H1 (cell line): Measurements from ENCODE around the gene DOCK3. TPM values are rescaled to one million over a fixed set of nuclear protein-coding genes. Genes with fewer than 3 reads are reported as not detected.
A peak's percentile ranks its signal among the peaks of the same experiment; 100 is the strongest.

Experiments
- CTCF ChIA-PET: fragments of 300-600 bp; sonication (Branson Sonifier 250); formaldehyde crosslinking; loops from one replicate; lab custom pipeline; 2021; ENCODE audit not compliant: partially characterized antibody; lab: Charles Lee
- POLR2A ChIA-PET: fragments of 300-600 bp; sonication (Branson Sonifier 250); formaldehyde crosslinking; loops from one replicate; lab custom pipeline; 2021; ENCODE audit warnings: inconsistent platforms; ENCODE audit not compliant: partially characterized antibody; lab: Charles Lee
- DNase-seq, 2 experiments: peaks; one replicate each; pipeline versions ENCODE4 v3.0.0 to v3.0.0-alpha.2; 2010 to 2022; ENCODE audit warnings: low spot score in 2 of 2, low read depth in 1 of 2, mixed read lengths in 1 of 2
- FAIRE-seq: peaks from 2 replicates; lab custom pipeline; 2011; peaks lifted over from hg19 to GRCh38; lab: Jason Lieb, UNC
- H2AFZ ChIP-seq: 2 replicates; pipeline ENCODE4 v1.8.1; 2012; ENCODE audit warnings: low read length, inconsistent platforms
- H2AK5ac ChIP-seq: 2 replicates; pipeline ENCODE4 v1.6.1; 2013; ENCODE audit warnings: low read depth, low read length
- H2BK120ac ChIP-seq: replicated peaks from 2 replicates; pipeline ENCODE3; 2013; ENCODE audit warnings: low read depth, low read length, inconsistent platforms
- H2BK12ac ChIP-seq: 2 replicates; pipeline ENCODE4 v1.6.1; 2013; ENCODE audit warnings: low read depth, low read length
- H2BK15ac ChIP-seq: 2 replicates; pipeline ENCODE4 v1.6.1; 2013; ENCODE audit warnings: low read length
- H2BK20ac ChIP-seq: 2 replicates; pipeline ENCODE4 v1.6.1; 2013; ENCODE audit warnings: low read length
- H2BK5ac ChIP-seq: 2 replicates; pipeline ENCODE4 v1.6.1; 2013; ENCODE audit warnings: low read depth, low read length
- H3K14ac ChIP-seq: 2 replicates; pipeline ENCODE4 v1.6.1; 2013; ENCODE audit warnings: inconsistent platforms; ENCODE audit not compliant: insufficient read length
- H3K18ac ChIP-seq: 2 replicates; pipeline ENCODE4 v1.6.1; 2013; ENCODE audit warnings: low read length; ENCODE audit errors: extremely low read depth
- H3K23ac ChIP-seq: 2 replicates; pipeline ENCODE4 v1.6.1; 2013; ENCODE audit warnings: inconsistent platforms; ENCODE audit not compliant: insufficient read length
- H3K23me2 ChIP-seq: 2 replicates; pipeline ENCODE4 v1.6.1; 2013; ENCODE audit warnings: low read depth, low read length
- H3K27ac ChIP-seq: 2 replicates; pipeline ENCODE4 v1.6.1; 2011; ENCODE audit warnings: low read depth, low read length, inconsistent platforms
- H3K27me3 ChIP-seq, 4 experiments: replicated peaks in 1 of 4; 1 replicate in 1 of 4; 2 replicates in 3 of 4; pipeline versions ENCODE4 v1.6.1 to v1.8.1; 2011 to 2013; ENCODE audit warnings: low read length in 3 of 4, mild to moderate bottlenecking in 3 of 4, inconsistent platforms in 2 of 4, mixed read lengths in 2 of 4, moderate library complexity in 1 of 4; ENCODE audit not compliant: control insufficient read depth in 3 of 4, insufficient read depth in 3 of 4; ENCODE audit errors: extremely low read depth in 1 of 4
- H3K36me3 ChIP-seq, 4 experiments: 2 replicates each; pipeline versions ENCODE4 v1.6.1 to v1.8.1; 2011 to 2013; ENCODE audit warnings: mild to moderate bottlenecking in 4 of 4, low read length in 3 of 4, moderate library complexity in 2 of 4, control low read depth in 1 of 4, inconsistent platforms in 1 of 4; ENCODE audit not compliant: insufficient read depth in 4 of 4, control insufficient read depth in 2 of 4
- H3K4ac ChIP-seq: replicated peaks from 2 replicates; pipeline ENCODE3; 2013; ENCODE audit warnings: low read length, low read depth, mixed read lengths, inconsistent platforms; ENCODE audit not compliant: insufficient read length
- H3K4me1 ChIP-seq, 4 experiments: replicated peaks in 1 of 4; 1 replicate in 1 of 4; 2 replicates in 3 of 4; pipeline versions ENCODE4 v1.6.1 to v1.8.1; 2011 to 2013; ENCODE audit warnings: low read length in 3 of 4, inconsistent platforms in 2 of 4, mixed read lengths in 1 of 4; ENCODE audit not compliant: insufficient read depth in 4 of 4, control insufficient read depth in 3 of 4
- H3K4me2 ChIP-seq, 2 experiments: 2 replicates each; pipeline versions ENCODE4 v1.6.1 to v1.8.1; 2011 to 2013; ENCODE audit warnings: low read depth in 2 of 2, low read length in 2 of 2, control low read depth in 1 of 2, inconsistent platforms in 1 of 2, mild to moderate bottlenecking in 1 of 2; ENCODE audit not compliant: insufficient read depth in 1 of 2
- H3K4me3 ChIP-seq, 4 experiments: fragments of 200-600, 300-600 bp in 1 of 4; sonication (generic), shearing (Covaris generic), sonication (Bioruptor Twin) in 1 of 4; 2 replicates each; pipeline versions ENCODE4 v1.5.1 to v1.8.1; 2011 to 2016; ENCODE audit warnings: low read length in 4 of 4, low read depth in 3 of 4, control low read depth in 2 of 4, inconsistent platforms in 2 of 4, mild to moderate bottlenecking in 2 of 4, mixed read lengths in 1 of 4, moderate library complexity in 1 of 4; ENCODE audit not compliant: insufficient read depth in 2 of 4; ENCODE audit errors: extremely low read depth in 1 of 4
- H3K56ac ChIP-seq: replicated peaks from 2 replicates; pipeline ENCODE3; 2013; ENCODE audit warnings: low read depth, mild to moderate bottlenecking, mixed read lengths, low read length, inconsistent platforms; ENCODE audit not compliant: insufficient read length
- H3K79me1 ChIP-seq: 2 replicates; pipeline ENCODE4 v1.6.1; 2013; ENCODE audit warnings: low read depth, low read length, control low read depth
- H3K79me2 ChIP-seq, 2 experiments: 2 replicates each; pipeline versions ENCODE4 v1.6.1 to v1.8.1; 2012 to 2013; ENCODE audit warnings: low read length in 2 of 2, mild to moderate bottlenecking in 2 of 2, inconsistent platforms in 1 of 2; ENCODE audit not compliant: insufficient read depth in 2 of 2, control insufficient read depth in 1 of 2
- H3K9ac ChIP-seq, 4 experiments: replicated peaks in 1 of 4; 1 replicate in 1 of 4; 2 replicates in 3 of 4; pipeline versions ENCODE4 v1.6.1 to v1.8.1; 2011 to 2013; ENCODE audit warnings: low read depth in 3 of 4, low read length in 3 of 4, control low read depth in 2 of 4, mild to moderate bottlenecking in 2 of 4, moderate library complexity in 2 of 4, inconsistent platforms in 1 of 4; ENCODE audit errors: extremely low read depth in 1 of 4
- H3K9me3 ChIP-seq, 2 experiments: 2 replicates each; pipeline versions ENCODE4 v1.6.1 to v1.8.1; 2012 to 2013; ENCODE audit warnings: mild to moderate bottlenecking in 2 of 2, moderate library complexity in 2 of 2, control low read depth in 1 of 2, inconsistent platforms in 1 of 2, low read depth in 1 of 2, low read length in 1 of 2, mixed read lengths in 1 of 2; ENCODE audit not compliant: insufficient read depth in 2 of 2
- H4K20me1 ChIP-seq, 2 experiments: replicated peaks in 1 of 2; 2 replicates each; pipeline versions ENCODE3 to v1.8.1; 2011 to 2013; ENCODE audit warnings: inconsistent platforms in 2 of 2, low read length in 2 of 2, mild to moderate bottlenecking in 1 of 2; ENCODE audit not compliant: insufficient read depth in 2 of 2, control insufficient read depth in 1 of 2
- H4K5ac ChIP-seq: 2 replicates; pipeline ENCODE4 v1.6.1; 2013; ENCODE audit warnings: low read length, low read depth, mixed read lengths, inconsistent platforms; ENCODE audit not compliant: insufficient read length
- H4K8ac ChIP-seq: 2 replicates; pipeline ENCODE4 v1.8.0; 2013; ENCODE audit warnings: mild to moderate bottlenecking, moderate library complexity, low read length, inconsistent platforms; ENCODE audit not compliant: insufficient read depth; ENCODE audit errors: extremely low read depth
- H4K91ac ChIP-seq: replicated peaks from 2 replicates; pipeline ENCODE3; 2013; ENCODE audit warnings: low read length, mixed read lengths, inconsistent platforms; ENCODE audit not compliant: insufficient read length
- KDM1A ChIP-seq: fragments of 200-600, 300-600 bp; sonication (generic); IDR thresholded peaks from 2 replicates; pipeline ENCODE4 v1.7.1; 2016; ENCODE audit warnings: mild to moderate bottlenecking, low read length, borderline replicate concordance
- NRF1 ChIP-seq: IDR thresholded peaks from 2 replicates; pipeline ENCODE4 v1.6.1; 2011; ENCODE audit warnings: mild to moderate bottlenecking, low read depth, low read length, improper control_type of control experiment
- SIN3A ChIP-seq, 2 experiments: IDR thresholded peaks in 1 of 2; conservative IDR thresholded peaks in 1 of 2; 2 replicates each; pipeline ENCODE4 v1.6.1; 2011 to 2012; ENCODE audit warnings: low read length in 2 of 2, improper control_type of control experiment in 1 of 2, low read depth in 1 of 2, mild to moderate bottlenecking in 1 of 2
- SP1 ChIP-seq: IDR thresholded peaks from 2 replicates; pipeline ENCODE4 v1.6.1; 2011; ENCODE audit warnings: low read depth, low read length
- TCF12 ChIP-seq: IDR thresholded peaks from 2 replicates; pipeline ENCODE4 v1.6.1; 2011; ENCODE audit warnings: low read depth, mild to moderate bottlenecking, low read length
- YY1 ChIP-seq: IDR thresholded peaks from 2 replicates; pipeline ENCODE4 v1.6.1; 2011; ENCODE audit warnings: low read depth, mild to moderate bottlenecking, low read length
- WGBS, 2 experiments: shearing (Covaris generic) in 1 of 2; methylation state at CpG; one replicate each; pipeline versions ENCODE4 v1.1.6 to v1.1.7; 2013 to 2015; ENCODE audit warnings: low lambda C conversion rate in 2 of 2, mixed read lengths in 2 of 2, inconsistent platforms in 1 of 2, low coverage in 1 of 2, missing lambda C conversion rate in 1 of 2; ENCODE audit not compliant: insufficient replicate concordance in 2 of 2, insufficient coverage in 1 of 2, insufficient read length in 1 of 2; ENCODE audit errors: extremely low coverage in 1 of 2, missing lambda C conversion rate in 1 of 2; 5-methylcytosine and 5-hydroxymethylcytosine counted together
- polyA plus RNA-seq, 7 experiments: library from polyadenylated mRNA; depleted of rRNA in 3 of 7; stranded (reverse) in 5 of 7; unstranded in 2 of 7; fragments of >200 nt in 5 of 7; fragments of 200-250 nt in 2 of 7; gene quantifications; 1 replicate in 5 of 7; 2 replicates in 1 of 7; 4 replicates in 1 of 7; pipeline versions ENCODE4 v1.2.1 to v1.2.3, GENCODE V29; 2011 to 2013; ENCODE audit warnings: missing spikeins in 2 of 7, mixed read lengths in 2 of 7
- total RNA-seq: library from RNA; stranded (reverse); fragmentation: NEBNext Ultra II Directional; extraction: Animal tissue kit (Norgen Biotek cat#: 25700); gene quantifications from 2 replicates; pipeline ENCODE4 v1.2.1, GENCODE V29; 2021
- TF ChIP-seq, protein P1 (sequence below): IDR thresholded peaks from 2 replicates; pipeline ENCODE4 v1.6.1; 2012; ENCODE audit warnings: inconsistent platforms
- TF ChIP-seq, protein P2 (sequence below): IDR thresholded peaks from 2 replicates; pipeline ENCODE4 v1.6.1; 2011; ENCODE audit warnings: low read length, improper control_type of control experiment
- TF ChIP-seq, protein P3 (sequence below), 3 experiments: IDR thresholded peaks; 1 replicate in 2 of 3; 2 replicates in 1 of 3; pipeline versions ENCODE4 v1.5.1 to v1.6.1; 2011; ENCODE audit warnings: low read length in 3 of 3, mild to moderate bottlenecking in 3 of 3, inconsistent platforms in 2 of 3, low read depth in 1 of 3, moderate library complexity in 1 of 3; ENCODE audit not compliant: insufficient read depth in 1 of 3; ENCODE audit errors: control extremely low read depth in 1 of 3

Gene DOCK3
- total and polyA plus RNA-seq, 2 of the 8 experiments (the other 6 are each of a cell fraction or from before 2014, with no cell fraction given) = 2.7 to 5.0 TPM

DNA sequence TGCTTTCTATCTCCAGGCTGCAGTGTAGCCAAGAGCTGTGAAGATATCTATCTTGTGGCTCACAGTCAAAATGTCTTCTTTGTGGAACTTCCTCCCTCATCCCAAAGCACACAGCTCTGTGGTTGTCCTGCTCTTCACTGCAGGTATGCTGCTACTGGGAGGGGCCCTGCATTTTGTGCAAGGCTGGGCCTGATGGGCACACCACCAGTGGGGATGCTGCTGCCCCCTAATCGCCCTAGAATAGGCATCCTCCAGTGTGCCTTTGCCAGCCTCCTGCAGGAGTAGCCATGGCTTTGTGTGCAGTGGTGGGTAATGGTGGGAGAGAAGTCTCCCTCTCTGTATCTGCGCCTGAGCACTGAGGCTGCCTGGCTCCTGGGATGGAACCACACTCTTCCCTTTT is 297.3 kb downstream of the DOCK3 start:
- no peaks in the 10 kb centered on the region for H3K23me2 ChIP-seq
- H3K56ac ChIP-seq = no peak overlapping the region
- H3K79me2 ChIP-seq = no peaks in the 10 kb centered on the region
- no peaks in the 10 kb centered on the region for H3K36me3 ChIP-seq
- H3K27me3 ChIP-seq = no peaks in the 10 kb centered on the region
- no peak overlapping the region for H2BK120ac ChIP-seq
- no peak overlapping the region for H3K27ac ChIP-seq
- H4K20me1 ChIP-seq = no peaks in the 10 kb centered on the region
- H3K9ac ChIP-seq = no peak overlapping the region; a peak in 1 of 7 replicates
- no peak overlapping the region for H3K4me3 ChIP-seq
- no peak overlapping the region for H4K5ac ChIP-seq
- no peaks in the 10 kb centered on the region for H3K4me1 ChIP-seq
- no peak overlapping the region for H2BK20ac ChIP-seq
- no peak overlapping the region for H3K4me2 ChIP-seq
- no peak overlapping the region for H2AFZ ChIP-seq
- ChIA-PET POLR2A (interaction anchor here (0.9 kb wide), 1 partner anchor 128 kb away, joined by 3 read pairs; no protein-coding TSS in a partner anchor), CTCF (interaction anchor here (0.6 to 3.3 kb wide), 55 partner anchors 8 to 431 kb away, joined by 3 to 19 read pairs (median 4); partner anchors contain the start of genes MANF and MAPKAPK3)
- 0 out of 2 replicates have a peak, but pooled peaks cover 2% of the 10 kb centered on the region for H3K79me1 ChIP-seq
- peak overlapping the region; percentile 86; the same call in 1 of the 2 replicates for H4K8ac ChIP-seq
- 89% methylated on average over 2 of the region's 2 CpGs; no CpG with 5 or more reads in 1 of the 2 experiments for WGBS, 2 experiments
- peaks cover 0 to 2% of the 10 kb centered on the region in 2 experiments; a peak in 1 of 4 replicates for H3K9me3 ChIP-seq
- DNase-seq (no peak), FAIRE-seq (no peak)
- H4K91ac ChIP-seq = peak overlapping the region; percentile 77
- H3K4ac ChIP-seq = no peak overlapping the region
- no peak overlapping the region for H3K18ac ChIP-seq
- H2BK15ac ChIP-seq = no peak overlapping the region
- H3K23ac ChIP-seq = no peak overlapping the region
- H3K14ac ChIP-seq = no peak overlapping the region
- H2BK5ac ChIP-seq = no peak overlapping the region
- 0 out of 2 replicates have a peak overlapping the region, but pooled peaks have one; percentile 6 for H2AK5ac ChIP-seq
- H2BK12ac ChIP-seq = no peak overlapping the region
- no peak for TF ChIP-seq SIN3A (conservative IDR thresholded peaks at IDR 0.05 in 1 of 2, IDR thresholded peaks at IDR 0.05 in 1 of 2; ENCODE audit: low read depth in 1 of 2, low read length in 2 of 2)
- no peak for TF ChIP-seq NRF1
- no peak for TF ChIP-seq TCF12
- TF ChIP-seq, protein P1, sequence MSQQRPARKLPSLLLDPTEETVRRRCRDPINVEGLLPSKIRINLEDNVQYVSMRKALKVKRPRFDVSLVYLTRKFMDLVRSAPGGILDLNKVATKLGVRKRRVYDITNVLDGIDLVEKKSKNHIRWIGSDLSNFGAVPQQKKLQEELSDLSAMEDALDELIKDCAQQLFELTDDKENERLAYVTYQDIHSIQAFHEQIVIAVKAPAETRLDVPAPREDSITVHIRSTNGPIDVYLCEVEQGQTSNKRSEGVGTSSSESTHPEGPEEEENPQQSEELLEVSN = no peak
- no peak for TF ChIP-seq KDM1A
- no peak for TF ChIP-seq SP1
- TF ChIP-seq YY1 = no peak
- TF ChIP-seq, protein P2, sequence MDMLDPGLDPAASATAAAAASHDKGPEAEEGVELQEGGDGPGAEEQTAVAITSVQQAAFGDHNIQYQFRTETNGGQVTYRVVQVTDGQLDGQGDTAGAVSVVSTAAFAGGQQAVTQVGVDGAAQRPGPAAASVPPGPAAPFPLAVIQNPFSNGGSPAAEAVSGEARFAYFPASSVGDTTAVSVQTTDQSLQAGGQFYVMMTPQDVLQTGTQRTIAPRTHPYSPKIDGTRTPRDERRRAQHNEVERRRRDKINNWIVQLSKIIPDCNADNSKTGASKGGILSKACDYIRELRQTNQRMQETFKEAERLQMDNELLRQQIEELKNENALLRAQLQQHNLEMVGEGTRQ = no peak
- TF ChIP-seq, protein P3, sequence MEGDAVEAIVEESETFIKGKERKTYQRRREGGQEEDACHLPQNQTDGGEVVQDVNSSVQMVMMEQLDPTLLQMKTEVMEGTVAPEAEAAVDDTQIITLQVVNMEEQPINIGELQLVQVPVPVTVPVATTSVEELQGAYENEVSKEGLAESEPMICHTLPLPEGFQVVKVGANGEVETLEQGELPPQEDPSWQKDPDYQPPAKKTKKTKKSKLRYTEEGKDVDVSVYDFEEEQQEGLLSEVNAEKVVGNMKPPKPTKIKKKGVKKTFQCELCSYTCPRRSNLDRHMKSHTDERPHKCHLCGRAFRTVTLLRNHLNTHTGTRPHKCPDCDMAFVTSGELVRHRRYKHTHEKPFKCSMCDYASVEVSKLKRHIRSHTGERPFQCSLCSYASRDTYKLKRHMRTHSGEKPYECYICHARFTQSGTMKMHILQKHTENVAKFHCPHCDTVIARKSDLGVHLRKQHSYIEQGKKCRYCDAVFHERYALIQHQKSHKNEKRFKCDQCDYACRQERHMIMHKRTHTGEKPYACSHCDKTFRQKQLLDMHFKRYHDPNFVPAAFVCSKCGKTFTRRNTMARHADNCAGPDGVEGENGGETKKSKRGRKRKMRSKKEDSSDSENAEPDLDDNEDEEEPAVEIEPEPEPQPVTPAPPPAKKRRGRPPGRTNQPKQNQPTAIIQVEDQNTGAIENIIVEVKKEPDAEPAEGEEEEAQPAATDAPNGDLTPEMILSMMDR (IDR thresholded peaks at IDR 0.05; ENCODE audit: control extremely low read depth in 1 of 3, insufficient read depth in 1 of 3, low read depth in 1 of 3, low read length in 3 of 3) = no peak
